H1 (cell line): Measurements from ENCODE around the gene ZNF614. TPM values are rescaled to one million over a fixed set of nuclear protein-coding genes. Genes with fewer than 3 reads are reported as not detected.

Experiments
- CTCF ChIA-PET: fragments of 300-600 bp; sonication (Branson Sonifier 250); formaldehyde crosslinking; loops from one replicate; lab custom pipeline; 2021; ENCODE audit not compliant: partially characterized antibody; lab: Charles Lee
- POLR2A ChIA-PET: fragments of 300-600 bp; sonication (Branson Sonifier 250); formaldehyde crosslinking; loops from one replicate; lab custom pipeline; 2021; ENCODE audit warnings: inconsistent platforms; ENCODE audit not compliant: partially characterized antibody; lab: Charles Lee
- DNase-seq, 2 experiments: peaks; one replicate each; pipeline versions ENCODE4 v3.0.0 to v3.0.0-alpha.2; 2010 to 2022; ENCODE audit warnings: low spot score in 2 of 2, low read depth in 1 of 2, mixed read lengths in 1 of 2
- FAIRE-seq: peaks from 2 replicates; lab custom pipeline; 2011; peaks lifted over from hg19 to GRCh38; lab: Jason Lieb, UNC
- H2AFZ ChIP-seq: 2 replicates; pipeline ENCODE4 v1.8.1; 2012; ENCODE audit warnings: low read length, inconsistent platforms
- H2AK5ac ChIP-seq: 2 replicates; pipeline ENCODE4 v1.6.1; 2013; ENCODE audit warnings: low read depth, low read length
- H2BK120ac ChIP-seq: replicated peaks from 2 replicates; pipeline ENCODE3; 2013; ENCODE audit warnings: low read depth, low read length, inconsistent platforms
- H2BK12ac ChIP-seq: 2 replicates; pipeline ENCODE4 v1.6.1; 2013; ENCODE audit warnings: low read depth, low read length
- H2BK15ac ChIP-seq: 2 replicates; pipeline ENCODE4 v1.6.1; 2013; ENCODE audit warnings: low read length
- H2BK20ac ChIP-seq: 2 replicates; pipeline ENCODE4 v1.6.1; 2013; ENCODE audit warnings: low read length
- H2BK5ac ChIP-seq: 2 replicates; pipeline ENCODE4 v1.6.1; 2013; ENCODE audit warnings: low read depth, low read length
- H3K14ac ChIP-seq: 2 replicates; pipeline ENCODE4 v1.6.1; 2013; ENCODE audit warnings: inconsistent platforms; ENCODE audit not compliant: insufficient read length
- H3K18ac ChIP-seq: 2 replicates; pipeline ENCODE4 v1.6.1; 2013; ENCODE audit warnings: low read length; ENCODE audit errors: extremely low read depth
- H3K23ac ChIP-seq: 2 replicates; pipeline ENCODE4 v1.6.1; 2013; ENCODE audit warnings: inconsistent platforms; ENCODE audit not compliant: insufficient read length
- H3K23me2 ChIP-seq: 2 replicates; pipeline ENCODE4 v1.6.1; 2013; ENCODE audit warnings: low read depth, low read length
- H3K27ac ChIP-seq: 2 replicates; pipeline ENCODE4 v1.6.1; 2011; ENCODE audit warnings: low read depth, low read length, inconsistent platforms
- H3K27me3 ChIP-seq, 4 experiments: replicated peaks in 1 of 4; 1 replicate in 1 of 4; 2 replicates in 3 of 4; pipeline versions ENCODE4 v1.6.1 to v1.8.1; 2011 to 2013; ENCODE audit warnings: low read length in 3 of 4, mild to moderate bottlenecking in 3 of 4, inconsistent platforms in 2 of 4, mixed read lengths in 2 of 4, moderate library complexity in 1 of 4; ENCODE audit not compliant: control insufficient read depth in 3 of 4, insufficient read depth in 3 of 4; ENCODE audit errors: extremely low read depth in 1 of 4
- H3K36me3 ChIP-seq, 4 experiments: 2 replicates each; pipeline versions ENCODE4 v1.6.1 to v1.8.1; 2011 to 2013; ENCODE audit warnings: mild to moderate bottlenecking in 4 of 4, low read length in 3 of 4, moderate library complexity in 2 of 4, control low read depth in 1 of 4, inconsistent platforms in 1 of 4; ENCODE audit not compliant: insufficient read depth in 4 of 4, control insufficient read depth in 2 of 4
- H3K4ac ChIP-seq: replicated peaks from 2 replicates; pipeline ENCODE3; 2013; ENCODE audit warnings: low read length, low read depth, mixed read lengths, inconsistent platforms; ENCODE audit not compliant: insufficient read length
- H3K4me1 ChIP-seq, 4 experiments: replicated peaks in 1 of 4; 1 replicate in 1 of 4; 2 replicates in 3 of 4; pipeline versions ENCODE4 v1.6.1 to v1.8.1; 2011 to 2013; ENCODE audit warnings: low read length in 3 of 4, inconsistent platforms in 2 of 4, mixed read lengths in 1 of 4; ENCODE audit not compliant: insufficient read depth in 4 of 4, control insufficient read depth in 3 of 4
- H3K4me2 ChIP-seq, 2 experiments: 2 replicates each; pipeline versions ENCODE4 v1.6.1 to v1.8.1; 2011 to 2013; ENCODE audit warnings: low read depth in 2 of 2, low read length in 2 of 2, control low read depth in 1 of 2, inconsistent platforms in 1 of 2, mild to moderate bottlenecking in 1 of 2; ENCODE audit not compliant: insufficient read depth in 1 of 2
- H3K4me3 ChIP-seq, 4 experiments: fragments of 200-600, 300-600 bp in 1 of 4; sonication (generic), shearing (Covaris generic), sonication (Bioruptor Twin) in 1 of 4; 2 replicates each; pipeline versions ENCODE4 v1.5.1 to v1.8.1; 2011 to 2016; ENCODE audit warnings: low read length in 4 of 4, low read depth in 3 of 4, control low read depth in 2 of 4, inconsistent platforms in 2 of 4, mild to moderate bottlenecking in 2 of 4, mixed read lengths in 1 of 4, moderate library complexity in 1 of 4; ENCODE audit not compliant: insufficient read depth in 2 of 4; ENCODE audit errors: extremely low read depth in 1 of 4
- H3K56ac ChIP-seq: replicated peaks from 2 replicates; pipeline ENCODE3; 2013; ENCODE audit warnings: low read depth, mild to moderate bottlenecking, mixed read lengths, low read length, inconsistent platforms; ENCODE audit not compliant: insufficient read length
- H3K79me1 ChIP-seq: 2 replicates; pipeline ENCODE4 v1.6.1; 2013; ENCODE audit warnings: low read depth, low read length, control low read depth
- H3K79me2 ChIP-seq, 2 experiments: 2 replicates each; pipeline versions ENCODE4 v1.6.1 to v1.8.1; 2012 to 2013; ENCODE audit warnings: low read length in 2 of 2, mild to moderate bottlenecking in 2 of 2, inconsistent platforms in 1 of 2; ENCODE audit not compliant: insufficient read depth in 2 of 2, control insufficient read depth in 1 of 2
- H3K9ac ChIP-seq, 4 experiments: replicated peaks in 1 of 4; 1 replicate in 1 of 4; 2 replicates in 3 of 4; pipeline versions ENCODE4 v1.6.1 to v1.8.1; 2011 to 2013; ENCODE audit warnings: low read depth in 3 of 4, low read length in 3 of 4, control low read depth in 2 of 4, mild to moderate bottlenecking in 2 of 4, moderate library complexity in 2 of 4, inconsistent platforms in 1 of 4; ENCODE audit errors: extremely low read depth in 1 of 4
- H3K9me3 ChIP-seq, 2 experiments: 2 replicates each; pipeline versions ENCODE4 v1.6.1 to v1.8.1; 2012 to 2013; ENCODE audit warnings: mild to moderate bottlenecking in 2 of 2, moderate library complexity in 2 of 2, control low read depth in 1 of 2, inconsistent platforms in 1 of 2, low read depth in 1 of 2, low read length in 1 of 2, mixed read lengths in 1 of 2; ENCODE audit not compliant: insufficient read depth in 2 of 2
- H4K20me1 ChIP-seq, 2 experiments: replicated peaks in 1 of 2; 2 replicates each; pipeline versions ENCODE3 to v1.8.1; 2011 to 2013; ENCODE audit warnings: inconsistent platforms in 2 of 2, low read length in 2 of 2, mild to moderate bottlenecking in 1 of 2; ENCODE audit not compliant: insufficient read depth in 2 of 2, control insufficient read depth in 1 of 2
- H4K5ac ChIP-seq: 2 replicates; pipeline ENCODE4 v1.6.1; 2013; ENCODE audit warnings: low read length, low read depth, mixed read lengths, inconsistent platforms; ENCODE audit not compliant: insufficient read length
- H4K8ac ChIP-seq: 2 replicates; pipeline ENCODE4 v1.8.0; 2013; ENCODE audit warnings: mild to moderate bottlenecking, moderate library complexity, low read length, inconsistent platforms; ENCODE audit not compliant: insufficient read depth; ENCODE audit errors: extremely low read depth
- H4K91ac ChIP-seq: replicated peaks from 2 replicates; pipeline ENCODE3; 2013; ENCODE audit warnings: low read length, mixed read lengths, inconsistent platforms; ENCODE audit not compliant: insufficient read length
- ASH2L ChIP-seq: fragments of 200-600, 300-600 bp; sonication (generic); IDR thresholded peaks from one replicate; pipeline ENCODE4 v1.7.1; 2017; ENCODE audit warnings: low read length
- CREB1 ChIP-seq: IDR thresholded peaks from 2 replicates; pipeline ENCODE4 v1.6.1; 2012; ENCODE audit warnings: inconsistent platforms
- CTCF ChIP-seq, 3 experiments: IDR thresholded peaks; 1 replicate in 2 of 3; 2 replicates in 1 of 3; pipeline versions ENCODE4 v1.5.1 to v1.6.1; 2011; ENCODE audit warnings: low read length in 3 of 3, mild to moderate bottlenecking in 3 of 3, inconsistent platforms in 2 of 3, low read depth in 1 of 3, moderate library complexity in 1 of 3; ENCODE audit not compliant: insufficient read depth in 1 of 3; ENCODE audit errors: control extremely low read depth in 1 of 3
- E2F6 ChIP-seq: IDR thresholded peaks from 2 replicates; pipeline ENCODE4 v1.6.1; 2012; ENCODE audit warnings: inconsistent platforms
- EP300 ChIP-seq, 2 experiments: IDR thresholded peaks; 1 replicate in 1 of 2; 2 replicates in 1 of 2; pipeline ENCODE4 v1.6.1; 2011 to 2012; ENCODE audit warnings: low read depth in 2 of 2, low read length in 2 of 2, mild to moderate bottlenecking in 2 of 2, borderline replicate concordance in 1 of 2, inconsistent platforms in 1 of 2, moderate library complexity in 1 of 2
- RFX5 ChIP-seq: IDR thresholded peaks from 2 replicates; pipeline ENCODE4 v1.6.1; 2011; ENCODE audit warnings: low read depth, low read length, improper control_type of control experiment, borderline replicate concordance
- RNF2 ChIP-seq: fragments of 200-900, 300-1000 bp; sonication (generic); IDR thresholded peaks from 2 replicates; pipeline ENCODE4 v1.7.1; 2016; ENCODE audit warnings: borderline replicate concordance, low read depth, mild to moderate bottlenecking, antibody characterized with exemption, low read length; ENCODE audit not compliant: poor library complexity, severe bottlenecking; ENCODE audit errors: missing control alignments
- SAP30 ChIP-seq: fragments of 300-600 bp; sonication (generic); IDR thresholded peaks from 2 replicates; pipeline ENCODE4 v1.7.1; 2012; ENCODE audit warnings: low read length, moderate library complexity, mild to moderate bottlenecking, inconsistent platforms; ENCODE audit not compliant: insufficient read depth, insufficient replicate concordance
- WGBS, 2 experiments: shearing (Covaris generic) in 1 of 2; methylation state at CpG; one replicate each; pipeline versions ENCODE4 v1.1.6 to v1.1.7; 2013 to 2015; ENCODE audit warnings: low lambda C conversion rate in 2 of 2, mixed read lengths in 2 of 2, inconsistent platforms in 1 of 2, low coverage in 1 of 2, missing lambda C conversion rate in 1 of 2; ENCODE audit not compliant: insufficient replicate concordance in 2 of 2, insufficient coverage in 1 of 2, insufficient read length in 1 of 2; ENCODE audit errors: extremely low coverage in 1 of 2, missing lambda C conversion rate in 1 of 2; 5-methylcytosine and 5-hydroxymethylcytosine counted together
- polyA plus RNA-seq, 7 experiments: library from polyadenylated mRNA; depleted of rRNA in 3 of 7; stranded (reverse) in 5 of 7; unstranded in 2 of 7; fragments of >200 nt in 5 of 7; fragments of 200-250 nt in 2 of 7; gene quantifications; 1 replicate in 5 of 7; 2 replicates in 1 of 7; 4 replicates in 1 of 7; pipeline versions ENCODE4 v1.2.1 to v1.2.3, GENCODE V29; 2011 to 2013; ENCODE audit warnings: missing spikeins in 2 of 7, mixed read lengths in 2 of 7
- total RNA-seq: library from RNA; stranded (reverse); fragmentation: NEBNext Ultra II Directional; extraction: Animal tissue kit (Norgen Biotek cat#: 25700); gene quantifications from 2 replicates; pipeline ENCODE4 v1.2.1, GENCODE V29; 2021

Gene ZNF614
- total and polyA plus RNA-seq, 2 of the 8 experiments (the other 6 are each of a cell fraction or from before 2014, with no cell fraction given): 4.7 to 18.7 TPM

- peak overlapping the region; percentile 51 for H3K56ac ChIP-seq
- DNase-seq: no peak
- no peak overlapping the region for H3K23ac ChIP-seq
- peak overlapping the region; percentile 95 for H2BK5ac ChIP-seq
- H2BK120ac ChIP-seq: no peak overlapping the region
- H2AFZ ChIP-seq: peak overlapping the region; percentile 87; the same call in 1 of the 2 replicates
- peak overlapping the region; percentile 43 to 98 (median 84) for H3K9ac ChIP-seq
- no peak overlapping the region for H2BK15ac ChIP-seq
- H3K23me2 ChIP-seq: peaks cover 3% of the 10 kb centered on the region; the same call in 1 of the 2 replicates
- H3K9me3 ChIP-seq: peaks cover 20 to 21% of the 10 kb centered on the region in 2 experiments
- H2BK20ac ChIP-seq: no peak overlapping the region
- H2AK5ac ChIP-seq: no peak overlapping the region
- no peaks in the 10 kb centered on the region for H3K79me1 ChIP-seq
- H3K79me2 ChIP-seq: peaks cover 0 to 25% of the 10 kb centered on the region in 2 experiments; a peak in 3 of 4 replicates
- peak overlapping the region; percentile 99; the same call in 1 of the 2 replicates for H4K8ac ChIP-seq
- H4K20me1 ChIP-seq: no peaks in the 10 kb centered on the region
- H3K4me1 ChIP-seq: peaks cover 0 to 4% (median 1%) of the 10 kb centered on the region in 4 experiments; a peak in 4 of 7 replicates
- peak overlapping the region; percentile 94 for H3K27ac ChIP-seq
- no peak overlapping the region for H4K5ac ChIP-seq
- ChIA-PET CTCF (no interaction called here), POLR2A (interaction anchor here (0.6 to 2.0 kb wide), 12 partner anchors 11 to 317 kb away, joined by 3 to 9 read pairs (median 5); partner anchors contain the start of genes ZNF432, ZNF615 and ZNF616)
- peak overlapping the region; percentile 88 to 100 (median 96) for H3K4me3 ChIP-seq
- FAIRE-seq: no peak
- TF ChIP-seq RFX5 (no peak), RNF2 (no peak), CREB1 (no peak), SAP30 (no peak), CTCF (IDR thresholded peaks at IDR 0.05; ENCODE audit: control extremely low read depth in 1 of 3, insufficient read depth in 1 of 3, low read depth in 1 of 3, low read length in 3 of 3) (no peak), E2F6 (no peak), ASH2L (no peak), EP300 (IDR thresholded peaks at IDR 0.05; ENCODE audit: borderline replicate concordance in 1 of 2, low read depth in 2 of 2, low read length in 2 of 2) (no peak)
- peaks cover 3 to 55% (median 24%) of the 10 kb centered on the region in 4 experiments; a peak in 7 of 8 replicates for H3K36me3 ChIP-seq
- peak overlapping the region; percentile 36; the same call in 1 of the 2 replicates for H3K18ac ChIP-seq
- H4K91ac ChIP-seq: no peak overlapping the region
- no peak overlapping the region for H3K14ac ChIP-seq
- H2BK12ac ChIP-seq: no peak overlapping the region; the same call in 1 of the 2 replicates
- peak overlapping the region; percentile 47 to 79 for H3K4me2 ChIP-seq
- WGBS, 2 experiments: 24% methylated on average over 5 of the region's 5 CpGs; no CpG with 5 or more reads in 1 of the 2 experiments
- H3K4ac ChIP-seq: no peak overlapping the region
- H3K27me3 ChIP-seq: no peaks in the 10 kb centered on the region
These were observed 573 bp upstream of the ZNF614 start for GRCh38 chr19:52028780-52029123.
